GM12878 (cell line): Measurements from ENCODE around the gene GTF2H1. TPM values are rescaled to one million over a fixed set of nuclear protein-coding genes. Genes with fewer than 3 reads are reported as not detected.

ENCODE experiments used
- ATAC-seq: fragments of 200-7000 bp; cut with Tn5 transposase; 3 replicates; pipeline ENCODE4 v1.9.1; 2020; ENCODE audit warnings: mild to moderate bottlenecking, moderate library complexity
- BruUV-seq: library from RNA; stranded (reverse); fragments of 400-500 nt; replicated peaks from 2 replicates; lab custom pipeline; 2021; lab: Mats Ljungman, UMichigan
- CTCF ChIA-PET: fragments of 300-600 bp; sonication (Branson Sonifier 250); formaldehyde crosslinking; extraction: SDS; loops from one replicate; lab custom pipeline; 2021; ENCODE audit warnings: inconsistent platforms; lab: Yijun Ruan, JAX
- POLR2A ChIA-PET: fragments of 350-600 bp; formaldehyde crosslinking; extraction: SDS; loops from one replicate; lab custom pipeline; 2021; ENCODE audit warnings: inconsistent platforms; lab: Charles Lee
- RAD21 ChIA-PET: fragments of 300-600 bp; sonication (Branson Sonifier 250); formaldehyde crosslinking; loops from one replicate; lab custom pipeline; 2023; ENCODE audit warnings: antibody characterized with exemption; ENCODE audit not compliant: unreplicated experiment; lab: Charles Lee
- SMC1A ChIA-PET: fragments of 300-600 bp; sonication (Branson Sonifier 250); formaldehyde crosslinking; loops from one replicate; lab custom pipeline; 2023; ENCODE audit not compliant: unreplicated experiment, uncharacterized antibody; lab: Charles Lee
- DNase-seq: peaks from one replicate; pipeline ENCODE4 v3.0.0-alpha.2; 2011; ENCODE audit warnings: low read depth, low spot score
- FAIRE-seq: peaks from 3 replicates; lab custom pipeline; 2011; peaks lifted over from hg19 to GRCh38; lab: Jason Lieb, UNC
- H2AFZ ChIP-seq: 2 replicates; pipeline ENCODE4 v1.6.0; 2011; ENCODE audit warnings: low read depth, low read length, control low read depth; ENCODE audit not compliant: control insufficient read depth
- H3K27ac ChIP-seq: 2 replicates; pipeline ENCODE4 v1.5.1; 2011; ENCODE audit warnings: control low read depth; ENCODE audit not compliant: control insufficient read depth, insufficient read depth
- H3K27me3 ChIP-seq, 2 experiments: replicated peaks in 1 of 2; 2 replicates each; pipeline versions ENCODE4 v1.6.0 to v1.6.1; 2011; ENCODE audit warnings: low read length in 1 of 2; ENCODE audit not compliant: control insufficient read depth in 2 of 2, insufficient read depth in 2 of 2
- H3K36me3 ChIP-seq, 2 experiments: 2 replicates each; pipeline ENCODE4 v1.5.1; 2011; ENCODE audit warnings: low read length in 1 of 2; ENCODE audit not compliant: control insufficient read depth in 2 of 2, insufficient read depth in 2 of 2
- H3K4me1 ChIP-seq: 2 replicates; pipeline ENCODE4 v1.6.1; 2011; ENCODE audit warnings: mild to moderate bottlenecking, low read length, moderate library complexity, mixed read lengths; ENCODE audit not compliant: control insufficient read depth, insufficient read depth
- H3K4me2 ChIP-seq: 2 replicates; pipeline ENCODE4 v1.6.0; 2011; ENCODE audit warnings: control low read depth; ENCODE audit not compliant: control insufficient read depth, insufficient read depth
- H3K4me3 ChIP-seq: fragments of 200-600 bp; sonication (generic); 2 replicates; pipeline ENCODE4 v1.5.1; 2016
- H3K79me2 ChIP-seq: 2 replicates; pipeline ENCODE4 v1.6.0; 2011; ENCODE audit warnings: low read length; ENCODE audit not compliant: control insufficient read depth, insufficient read depth
- H3K9ac ChIP-seq: 2 replicates; pipeline ENCODE4 v1.8.0; 2011; ENCODE audit warnings: low read length, control low read depth, mixed read lengths; ENCODE audit not compliant: control insufficient read depth, insufficient read depth
- H3K9me3 ChIP-seq: replicated peaks from 3 replicates; pipeline ENCODE4 v1.5.1; 2011; ENCODE audit warnings: mild to moderate bottlenecking, low read length; ENCODE audit not compliant: control insufficient read depth, insufficient read depth
- H4K20me1 ChIP-seq: 2 replicates; pipeline ENCODE4 v1.6.0; 2011; ENCODE audit not compliant: control insufficient read depth, insufficient read depth
- CTCF ChIP-seq, 3 experiments: IDR thresholded peaks in 2 of 3; conservative IDR thresholded peaks in 1 of 3; 2 replicates each; pipeline ENCODE4 v1.5.1; 2011; ENCODE audit warnings: low read depth in 3 of 3, low read length in 3 of 3, mild to moderate bottlenecking in 3 of 3, control low read depth in 2 of 3, moderate library complexity in 2 of 3, inconsistent platforms in 1 of 3, mixed read lengths in 1 of 3; ENCODE audit not compliant: control insufficient read depth in 2 of 3, insufficient read depth in 1 of 3; ENCODE audit errors: extremely low read depth in 1 of 3
- EP300 ChIP-seq, 2 experiments: fragments of 150-350 bp in 1 of 2; IDR thresholded peaks; 2 replicates each; pipeline ENCODE4 v1.6.1; 2011 to 2012; ENCODE audit warnings: low read depth in 2 of 2, low read length in 2 of 2, borderline replicate concordance in 1 of 2, improper control_type of control experiment in 1 of 2, inconsistent platforms in 1 of 2; ENCODE audit not compliant: control insufficient read depth in 1 of 2
- FOXM1 ChIP-seq: IDR thresholded peaks from 2 replicates; pipeline ENCODE4 v1.6.1; 2012; ENCODE audit warnings: low read depth, mild to moderate bottlenecking, inconsistent platforms, low read length, moderate library complexity
- NR2F1 ChIP-seq: fragments of 450-650 bp; conservative IDR thresholded peaks from 2 replicates; pipeline ENCODE4 v1.6.1; 2017; ENCODE audit warnings: mild to moderate bottlenecking
- NRF1 ChIP-seq: conservative IDR thresholded peaks from 2 replicates; pipeline ENCODE4 v1.6.1; 2011; ENCODE audit warnings: mild to moderate bottlenecking, low read depth, low read length, improper control_type of control experiment
- PKNOX1 ChIP-seq: fragments of 450-650 bp; IDR thresholded peaks from 2 replicates; pipeline ENCODE4 v1.6.1; 2016; ENCODE audit warnings: mild to moderate bottlenecking
- RBBP5 ChIP-seq: fragments of 200-600 bp; sonication (generic); conservative IDR thresholded peaks from 2 replicates; pipeline ENCODE4 v1.6.1; 2016
- REST ChIP-seq: IDR thresholded peaks from 2 replicates; pipeline ENCODE4 v1.6.1; 2012; ENCODE audit warnings: mild to moderate bottlenecking, low read depth, low read length
- RFX5 ChIP-seq: IDR thresholded peaks from 2 replicates; pipeline ENCODE4 v1.6.1; 2011; ENCODE audit warnings: low read depth, low read length, improper control_type of control experiment
- SKIL ChIP-seq: fragments of 450-650 bp; IDR thresholded peaks from 2 replicates; pipeline ENCODE4 v1.6.1; 2017; ENCODE audit warnings: mild to moderate bottlenecking, low read depth, inconsistent platforms; ENCODE audit not compliant: poor library complexity, severe bottlenecking
- USF2 ChIP-seq: IDR thresholded peaks from 2 replicates; pipeline ENCODE4 v1.6.1; 2011; ENCODE audit warnings: low read depth, low read length, improper control_type of control experiment, borderline replicate concordance
- WGBS: methylation state at CpG from one replicate; pipeline ENCODE4 v1.1.6; 2016; ENCODE audit warnings: low lambda C conversion rate; ENCODE audit not compliant: insufficient replicate concordance, insufficient coverage; ENCODE audit errors: missing lambda C conversion rate; 5-methylcytosine and 5-hydroxymethylcytosine counted together
- in situ Hi-C: fragments of 300-500 bp; cut with MboI; formaldehyde crosslinking; loops from 9 replicates; pipeline ENCODE4 v1.14.3; 2018; ENCODE audit warnings: mixed read lengths
- intact Hi-C: fragments of 100-400 bp; cut with micrococcal nuclease; formaldehyde crosslinking; loops from one replicate; pipeline ENCODE4 v1.14.2; 2022; ENCODE audit not compliant: unreplicated experiment
- polyA plus RNA-seq, 11 experiments: library from polyadenylated mRNA; depleted of rRNA in 4 of 11; unstranded in 6 of 11; stranded (reverse) in 5 of 11; fragments of >200 nt; fragmentation: Nextera tagmentation in 4 of 11; fragmentation: Illumina TruSeq in 1 of 11; extraction: Ambion mirVana in 4 of 11; extraction: Trizol in 1 of 11; gene quantifications; 1 replicate in 1 of 11; 2 replicates in 10 of 11; pipeline versions ENCODE4 v1.2.1 to v1.2.3, GENCODE V29; 2011 to 2016; ENCODE audit warnings: inconsistent platforms in 2 of 11, missing spikeins in 2 of 11, low read depth in 1 of 11
- total RNA-seq, 4 experiments: library from RNA; depleted of rRNA in 3 of 4; stranded (reverse); fragments of >200 nt in 3 of 4; fragmentation: Illumina TruSeq in 1 of 4; extraction: Trizol in 1 of 4; gene quantifications; 2 replicates each; pipeline versions ENCODE4 v1.2.1 to v1.2.3, GENCODE V29; 2013 to 2021

Gene GTF2H1
- total and polyA plus RNA-seq, 10 of the 15 experiments (the other 5 are each of a cell fraction or from before 2014, with no cell fraction given): 36.7 to 68.8 (median 46.6) TPM

- TF ChIP-seq REST: no peak
- TF ChIP-seq SKIL: no peak
These were observed 48.9 kb downstream of the GTF2H1 start (continued) for GRCh38 chr11:18371279-18371678.

- Histone ChIP-seq H3K4me2 (no peak overlapping the region), H3K36me3 (peaks cover 0 to 3% of the 10 kb centered on the region in 2 experiments; a peak in 1 of 4 replicates), H3K27me3 (no peaks in the 10 kb centered on the region), H3K4me1 (no peaks in the 10 kb centered on the region), H4K20me1 (no peaks in the 10 kb centered on the region; the same call in 1 of the 2 replicates), H3K27ac (no peak overlapping the region), H3K79me2 (no peaks in the 10 kb centered on the region), H3K4me3 (no peak overlapping the region), H3K9me3 (no peaks in the 10 kb centered on the region), H2AFZ (no peak overlapping the region), H3K9ac (no peak overlapping the region)
- intact Hi-C loops (no loop called here), in situ Hi-C loops (no loop called here)
- 100% methylated on average over 2 of the region's 2 CpGs for WGBS
- RAD21 ChIA-PET: interaction anchor here (0.9 kb wide), 1 partner anchor 12 kb away, joined by 6 read pairs; no protein-coding TSS in a partner anchor
- CTCF ChIA-PET: interaction anchor here (0.9 to 1.3 kb wide), 3 partner anchors 10 to 128 kb away, joined by 5 to 8 read pairs (median 5); no protein-coding TSS in a partner anchor
- no peak for DNase-seq
- no peak for FAIRE-seq
- SMC1A ChIA-PET: interaction anchor here (1.3 to 1.5 kb wide), 2 partner anchors 12 to 57 kb away, joined by 3 read pairs; no protein-coding TSS in a partner anchor
- ATAC-seq: no peak
- no TSS peak for BruUV-seq
- POLR2A ChIA-PET: no interaction called here
- TF ChIP-seq NR2F1 (no peak), CTCF (IDR thresholded peaks at IDR 0.05 in 2 of 3, conservative IDR thresholded peaks at IDR 0.05 in 1 of 3; ENCODE audit: control insufficient read depth in 2 of 3, extremely low read depth in 1 of 3, insufficient read depth in 1 of 3, low read depth in 3 of 3, low read length in 3 of 3) (no peak), PKNOX1 (no peak), RBBP5 (no peak), EP300 (IDR thresholded peaks at IDR 0.05; ENCODE audit: borderline replicate concordance in 1 of 2, control insufficient read depth in 1 of 2, low read depth in 2 of 2, low read length in 2 of 2) (no peak), FOXM1 (no peak), NRF1 (no peak), USF2 (no peak), RFX5 (no peak)
These were observed 49.8 kb downstream of the GTF2H1 start for GRCh38 chr11:18372201-18372600.
